GM19193 (cell line): ENCODE results near the gene WAS.

Source experiments
- POLR2A ChIP-seq: IDR thresholded peaks from 4 replicates; pipeline ENCODE4 v1.6.1; 2011; ENCODE audit not compliant: insufficient read depth, insufficient read length; ENCODE audit errors: extremely low read depth

The WAS gene

GRCh38 chrX:48683411-48683982, at the start of gene WAS:
WAS (plus strand) TSS chrX:48683799; CDS start chrX:48683854, 55 bp downstream.
- TF ChIP-seq POLR2A, result peak; percentile 60

GRCh38 chrX:48636301-48636700, 47.3 kb upstream of the WAS start:
- TF ChIP-seq POLR2A, result no peak

- no peak for TF ChIP-seq POLR2A
These were observed 46.8 kb upstream of the WAS start for GRCh38 chrX:48636776-48637175.

- TF ChIP-seq POLR2A, result no peak
These were observed 37.9 kb upstream of the WAS start for GRCh38 chrX:48645669-48646068.

GRCh38 chrX:48648336-48648751, 35.3 kb upstream of the WAS start:
- no peak for TF ChIP-seq POLR2A

GRCh38 chrX:48649102-48649501, 34.5 kb upstream of the WAS start:
- TF ChIP-seq POLR2A, result no peak

GRCh38 chrX:48663241-48663640, 20.4 kb upstream of the WAS start:
- no peak for TF ChIP-seq POLR2A

- TF ChIP-seq POLR2A, result no peak
These were observed 19.4 kb upstream of the WAS start for GRCh38 chrX:48664156-48664555.

- TF ChIP-seq POLR2A, result no peak
These were observed 17.6 kb upstream of the WAS start for GRCh38 chrX:48665991-48666390.

- no peak for TF ChIP-seq POLR2A
These were observed 16.9 kb upstream of the WAS start for GRCh38 chrX:48666649-48667048.

- TF ChIP-seq POLR2A, result no peak
These were observed 16.1 kb upstream of the WAS start for GRCh38 chrX:48667509-48667908.

GRCh38 chrX:48676106-48676892, 7.3 kb upstream of the WAS start:
- peak; percentile 73 for TF ChIP-seq POLR2A

- TF ChIP-seq POLR2A, result no peak
These were observed 6.7 kb upstream of the WAS start for GRCh38 chrX:48676893-48677270.

GRCh38 chrX:48677516-48677915, 6.1 kb upstream of the WAS start:
- no peak for TF ChIP-seq POLR2A

GRCh38 chrX:48681539-48682183, 1.9 kb upstream of the WAS start:
- TF ChIP-seq POLR2A, result no peak

- no peak for TF ChIP-seq POLR2A
These were observed 535 bp downstream of the WAS start for GRCh38 chrX:48684134-48684533.
